HL-60 (cell line): Measurements from ENCODE around the gene FAM120A.

Experiments
- DNase-seq, 2 experiments: peaks; one replicate each; pipeline ENCODE4 v3.0.0-alpha.2; 2010 to 2020; ENCODE audit warnings: low read depth in 1 of 2, low spot score in 1 of 2
- H3K27ac ChIP-seq: fragments of 250-450 bp; sonication (Bioruptor Pico); replicated peaks from 2 replicates; pipeline ENCODE4 v1.5.1; 2020; ENCODE audit warnings: mild to moderate bottlenecking, moderate library complexity
- H3K27me3 ChIP-seq: fragments of 250-450 bp; sonication (Bioruptor Pico); 2 replicates; pipeline ENCODE4 v1.5.1; 2021; ENCODE audit warnings: mild to moderate bottlenecking, moderate library complexity; ENCODE audit not compliant: insufficient read depth, poor library complexity, severe bottlenecking
- H3K4me3 ChIP-seq: replicated peaks from 2 replicates; pipeline ENCODE4 v1.5.1; 2011; ENCODE audit warnings: mild to moderate bottlenecking, control low read depth, low read length; ENCODE audit not compliant: insufficient read depth
- CTCF ChIP-seq: IDR thresholded peaks from one replicate; pipeline ENCODE4 v1.5.1; 2011; ENCODE audit warnings: low read length, control low read depth, inconsistent platforms; ENCODE audit not compliant: insufficient read depth
- GABPA ChIP-seq: IDR thresholded peaks from 2 replicates; pipeline ENCODE4 v1.6.1; 2012; ENCODE audit warnings: low read depth
- POLR2AphosphoS5 ChIP-seq: IDR thresholded peaks from 2 replicates; pipeline ENCODE4 v1.6.1; 2012; ENCODE audit warnings: low read depth
- REST ChIP-seq: IDR thresholded peaks from 2 replicates; pipeline ENCODE4 v1.6.1; 2012; ENCODE audit warnings: low read depth; ENCODE audit not compliant: insufficient replicate concordance
- SPI1 ChIP-seq: IDR thresholded peaks from 2 replicates; pipeline ENCODE4 v1.6.1; 2012; ENCODE audit warnings: low read depth, mild to moderate bottlenecking, borderline replicate concordance

FAM120A gene

DNA sequence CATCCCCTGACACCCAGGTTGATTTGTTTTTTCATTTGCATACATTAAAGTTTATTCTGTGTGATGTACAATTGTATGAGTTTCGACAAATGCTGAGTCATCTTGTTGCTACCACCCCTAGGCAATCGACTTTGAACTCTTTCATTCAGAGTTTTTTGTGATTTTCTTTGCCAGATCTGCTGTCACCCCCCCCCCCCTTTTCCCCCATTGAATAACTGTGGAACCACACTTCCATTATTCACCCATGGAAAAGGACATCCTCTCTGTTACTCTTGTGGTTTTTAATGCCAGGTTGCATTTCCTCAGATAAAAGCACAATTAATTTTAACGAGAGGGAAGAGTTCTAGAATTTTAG lies 15.6 kb downstream of the FAM120A start:
- DNase-seq = no peak
- Histone ChIP-seq H3K27ac (no peak overlapping the region), H3K4me3 (no peak overlapping the region), H3K27me3 (no peaks in the 10 kb centered on the region)
- TF ChIP-seq CTCF (no peak), POLR2AphosphoS5 (no peak), REST (no peak), GABPA (no peak), SPI1 (no peak)

DNA sequence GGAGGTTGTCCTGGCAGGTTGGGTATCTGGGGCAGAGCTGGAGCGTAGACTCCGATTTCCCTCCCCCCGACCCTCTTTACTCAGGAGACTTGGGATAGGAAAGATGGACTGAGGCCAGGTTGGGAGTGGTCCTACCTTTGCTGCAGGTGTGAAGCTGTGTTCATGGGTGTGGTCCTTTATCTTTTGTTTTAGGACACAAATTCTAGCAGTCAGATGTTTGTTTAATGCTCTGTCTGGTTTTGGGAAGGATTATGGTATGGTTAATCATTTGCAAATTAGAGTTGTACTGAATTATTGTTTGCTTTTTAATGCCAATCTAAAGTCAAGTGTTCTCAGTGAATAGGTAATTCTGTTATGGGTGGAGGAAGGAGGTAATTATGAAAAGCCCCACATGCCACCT lies 16.0 kb downstream of the FAM120A start:
- no peak for DNase-seq

More for the DNA sequence above, 16.0 kb downstream of the FAM120A start:
- no peaks in the 10 kb centered on the region for H3K27me3 ChIP-seq
- TF ChIP-seq POLR2AphosphoS5 = no peak
- TF ChIP-seq SPI1 = no peak
- no peak for TF ChIP-seq REST
- TF ChIP-seq GABPA = no peak
- no peak for TF ChIP-seq CTCF
- no peak overlapping the region for H3K4me3 ChIP-seq
- H3K27ac ChIP-seq = no peak overlapping the region
